GM18520 (cell line): ENCODE results near the gene TTLL11.

Experiments
- ATAC-seq: cut with Tn5 transposase; IDR thresholded peaks from one replicate; pipeline ENCODE4 v1.9.1; 2021; ENCODE audit not compliant: unreplicated experiment

Gene TTLL11

GRCh38 chr9:121862371-121863332 is 230.5 kb downstream of the TTLL11 start:
- ATAC-seq = no peak

DNA sequence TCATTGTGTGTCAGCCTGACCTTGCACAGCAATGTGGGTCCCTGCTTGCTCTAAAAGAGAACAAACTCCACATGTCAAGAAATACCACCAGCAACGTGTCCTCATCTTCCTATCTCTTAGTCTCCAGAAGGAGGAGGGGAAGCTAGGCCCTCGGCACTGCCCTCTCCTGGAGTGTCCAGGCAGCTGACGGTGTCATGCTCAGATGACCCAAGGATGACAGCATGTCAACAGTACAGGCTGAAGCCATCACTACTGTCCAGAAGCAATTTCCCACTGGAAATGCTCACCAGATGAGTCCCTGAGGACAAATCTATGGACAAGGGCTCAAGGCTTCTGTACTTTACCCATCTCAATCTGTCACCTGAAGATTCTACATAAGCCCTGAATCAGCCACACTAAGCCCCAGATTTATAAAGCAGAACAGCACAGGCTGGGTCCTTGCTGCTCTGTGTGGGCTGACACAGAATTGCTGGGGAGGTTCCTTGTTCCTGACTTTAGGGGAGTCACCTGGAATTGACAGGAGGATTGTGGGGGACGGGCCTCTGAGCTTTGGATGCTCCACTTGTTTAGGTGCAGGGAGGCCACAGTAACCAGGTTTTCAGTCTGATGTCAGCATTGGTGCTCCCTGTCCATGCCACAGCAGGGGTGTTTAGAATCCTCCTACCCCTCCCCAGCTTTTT is 231.5 kb downstream of the TTLL11 start:
- ATAC-seq = no peak

GRCh38 chr9:121860744-121861143 is 232.4 kb downstream of the TTLL11 start:
- no peak for ATAC-seq

- ATAC-seq = no peak
Observed at GRCh38 chr9:121860213-121860612, 232.9 kb downstream of the TTLL11 start.

- no peak for ATAC-seq
Observed at GRCh38 chr9:121859646-121860045, 233.5 kb downstream of the TTLL11 start.

DNA sequence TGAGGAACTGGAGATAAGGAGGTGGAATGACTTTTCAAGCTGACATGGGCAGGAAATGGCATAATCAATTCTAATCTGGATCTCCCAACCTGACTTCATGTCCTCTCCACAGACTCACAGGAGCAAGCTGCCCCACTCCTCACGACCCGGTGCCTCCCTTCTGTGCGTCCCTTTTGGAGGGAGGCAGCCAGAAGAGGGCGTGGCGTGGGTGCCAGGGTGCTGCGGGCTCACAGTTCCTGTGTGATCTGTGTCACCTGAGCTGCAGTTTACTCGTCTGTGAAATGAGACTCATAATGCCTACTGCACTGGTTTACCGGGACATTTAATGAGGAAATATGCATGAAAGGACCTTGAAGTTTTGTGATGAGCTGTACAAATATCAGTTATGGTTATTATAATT is 234.3 kb downstream of the TTLL11 start:
- no peak for ATAC-seq

DNA sequence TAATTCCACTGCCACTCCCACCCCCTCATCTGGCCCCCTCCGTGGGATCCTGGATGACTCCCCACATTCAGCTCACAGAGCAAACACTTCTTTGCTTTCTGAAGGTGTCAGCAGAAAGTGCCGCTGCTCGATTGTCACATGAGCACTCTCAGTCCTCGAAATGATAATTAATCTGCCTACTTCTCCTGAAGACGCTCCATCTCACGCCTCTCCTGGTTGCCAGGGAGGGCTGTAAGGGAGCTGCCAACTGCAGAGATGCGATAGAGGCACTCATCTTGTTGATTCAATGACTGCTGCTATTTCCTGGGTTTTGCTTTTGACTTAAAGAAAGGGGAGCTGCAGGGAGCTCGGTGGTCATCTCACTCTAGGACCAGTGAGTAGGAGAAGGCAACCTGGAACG is 235.2 kb downstream of the TTLL11 start:
- no peak for ATAC-seq

- ATAC-seq = no peak
Observed at GRCh38 chr9:121855476-121855875, 237.6 kb downstream of the TTLL11 start.

DNA sequence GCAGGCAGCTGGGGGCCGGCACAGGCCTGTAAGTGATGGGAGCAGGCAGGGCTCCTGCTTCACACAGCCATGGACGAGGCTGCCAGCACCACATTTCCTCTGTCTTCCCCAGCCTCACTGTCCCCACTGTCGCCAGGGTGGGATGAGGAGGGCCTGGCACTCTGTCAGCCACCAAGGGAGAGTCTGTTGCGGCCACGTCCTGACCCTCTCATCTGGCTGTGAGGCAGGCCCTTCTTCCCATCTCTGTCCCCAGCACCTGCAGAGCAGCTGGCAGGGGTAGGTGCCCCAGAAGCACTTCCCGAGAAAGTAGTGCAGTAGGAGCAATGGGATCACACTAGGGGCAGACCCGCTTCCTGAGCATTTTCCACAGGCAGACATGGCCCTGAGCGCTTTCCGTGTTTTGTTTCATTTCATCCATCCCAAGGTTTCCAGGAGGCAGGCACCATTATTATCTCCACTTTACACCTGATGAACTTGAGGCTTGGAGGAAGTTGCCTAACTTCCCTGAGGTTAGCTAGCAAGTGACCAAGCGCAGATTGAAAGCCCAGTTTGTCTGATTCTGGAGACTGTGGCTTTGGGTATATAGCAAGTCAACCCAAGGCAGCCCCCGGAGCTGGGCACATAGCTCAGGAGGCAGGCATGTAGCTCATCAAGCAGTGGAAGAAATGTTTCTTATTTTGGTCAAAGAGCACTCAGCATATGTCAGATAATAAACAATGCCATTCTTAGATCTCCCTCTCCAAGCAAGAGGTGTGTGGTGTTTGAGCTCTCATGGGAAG is 239.3 kb downstream of the TTLL11 start:
- no peak for ATAC-seq

GRCh38 chr9:121852651-121853616 is 240.2 kb downstream of the TTLL11 start:
- ATAC-seq = no peak

- no peak for ATAC-seq
Observed at GRCh38 chr9:121852241-121852640, 240.9 kb downstream of the TTLL11 start.

DNA sequence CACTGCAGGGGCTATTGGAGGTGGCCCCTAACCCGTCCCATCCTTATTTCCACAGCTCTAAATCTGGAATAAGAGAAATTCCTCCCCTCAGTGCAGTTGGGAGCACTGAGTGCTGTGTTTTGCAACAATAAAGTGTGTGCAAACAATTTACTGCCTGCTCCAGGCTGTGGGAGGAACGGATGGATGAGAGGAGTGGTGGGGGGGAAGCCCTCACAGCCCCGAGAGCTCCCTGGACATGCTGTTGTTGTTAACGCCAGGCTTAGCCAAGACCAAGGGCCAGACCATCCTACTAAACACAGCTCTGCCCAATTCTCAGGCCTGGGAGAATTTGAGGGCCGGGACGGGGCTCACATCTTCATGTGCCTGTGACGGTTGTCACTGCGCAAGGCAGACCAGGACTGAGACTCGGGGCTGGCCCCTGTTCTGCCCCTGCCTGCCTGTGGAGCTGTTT is 241.4 kb downstream of the TTLL11 start:
- ATAC-seq = no peak

DNA sequence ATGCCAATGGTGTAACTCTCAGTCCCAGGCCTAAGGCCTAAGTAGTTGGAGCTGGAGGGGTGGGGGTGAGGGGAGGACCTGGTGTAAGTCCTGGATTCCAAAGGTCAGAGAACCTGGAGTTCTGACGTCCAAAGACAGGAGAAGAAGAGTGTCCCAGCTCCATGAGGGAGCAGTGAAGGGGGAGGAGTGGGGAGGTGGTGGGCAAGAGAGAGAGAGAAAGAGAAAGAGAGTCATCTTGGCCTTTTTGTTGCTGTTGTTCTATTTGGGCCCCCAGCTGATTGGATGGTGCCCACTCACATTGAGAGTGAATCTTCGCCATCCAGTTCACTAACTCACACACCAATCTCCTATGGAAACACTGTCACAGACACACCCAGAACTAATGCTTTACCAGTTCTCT is 242.7 kb downstream of the TTLL11 start:
- ATAC-seq = no peak

GRCh38 chr9:121849554-121849953 is 243.6 kb downstream of the TTLL11 start:
- ATAC-seq = no peak

- no peak for ATAC-seq
Observed at GRCh38 chr9:121844562-121844961, 248.5 kb downstream of the TTLL11 start.

DNA sequence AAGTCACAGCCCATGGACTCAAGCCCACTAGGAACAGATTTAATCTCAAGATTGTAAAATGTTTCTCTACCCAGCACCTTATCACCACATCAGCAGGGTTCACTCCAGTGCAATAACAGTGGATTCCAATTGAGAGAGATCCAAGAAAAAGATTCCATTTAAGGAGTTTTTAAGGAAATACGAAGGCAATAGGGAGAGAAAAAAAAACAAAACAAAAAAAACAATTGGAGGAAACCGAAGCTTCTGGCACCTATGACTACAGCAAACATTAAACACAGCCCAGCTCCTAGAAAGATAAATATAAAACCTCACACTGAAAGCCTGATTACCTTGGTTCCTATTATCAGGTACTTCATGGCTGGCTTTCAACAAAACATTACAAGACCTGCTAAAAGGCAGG is 249.0 kb downstream of the TTLL11 start:
- no peak for ATAC-seq

- ATAC-seq = no peak
Observed at GRCh38 chr9:121842612-121842978, 250.5 kb downstream of the TTLL11 start.

DNA sequence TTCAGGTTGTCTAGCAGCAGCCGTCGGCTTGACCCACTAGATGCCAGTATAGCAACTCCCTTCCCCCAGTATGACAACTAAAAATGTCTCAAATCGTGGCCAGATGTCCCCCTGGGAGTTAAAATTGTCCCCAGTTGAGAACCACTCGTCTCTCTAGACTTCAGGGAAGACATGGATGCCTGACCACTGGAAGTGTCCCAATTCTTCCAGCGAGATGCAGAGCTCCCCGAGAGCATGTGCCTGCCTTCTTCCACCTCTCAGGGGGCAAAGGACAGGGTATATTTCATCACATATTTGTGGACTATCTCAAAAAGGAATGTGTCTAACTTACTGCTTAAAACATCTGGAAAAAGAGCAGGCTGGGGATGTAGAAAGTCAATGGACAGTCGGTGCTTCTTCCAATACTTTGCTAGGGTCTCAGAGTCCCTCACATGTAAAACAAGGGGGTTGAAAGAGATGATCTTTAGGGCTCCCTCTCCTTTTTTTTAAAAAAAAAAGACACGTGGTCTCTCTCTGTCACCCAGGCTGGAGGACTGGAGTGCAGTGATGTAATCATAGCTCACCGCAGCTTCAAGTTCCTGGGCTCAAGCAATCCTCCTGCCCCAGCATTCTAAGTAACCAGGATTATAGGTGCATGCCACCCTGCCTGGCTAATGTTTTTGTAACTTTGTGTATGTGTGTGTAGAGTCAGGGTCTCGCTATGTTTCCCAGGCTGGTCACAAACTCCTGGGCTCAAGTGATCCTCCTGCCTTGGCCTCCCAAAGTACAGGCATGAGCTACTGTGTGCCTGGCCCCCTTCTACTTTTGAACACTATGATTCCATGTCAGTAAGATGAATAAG is 251.1 kb downstream of the TTLL11 start:
- ATAC-seq = no peak
